HEK293 (cell line): Measurements from ENCODE around the gene PEAR1.

Source experiments
- CTCF ChIA-PET: fragments of 350-600 bp; formaldehyde crosslinking; extraction: SDS; loops from one replicate; lab custom pipeline; 2021; ENCODE audit warnings: antibody characterized with exemption; lab: Yijun Ruan, JAX
- POLR2A ChIA-PET: fragments of 300-600 bp; formaldehyde crosslinking; extraction: SDS; loops from one replicate; lab custom pipeline; 2020; ENCODE audit warnings: antibody characterized with exemption, inconsistent platforms; lab: Yijun Ruan, JAX
- H3K27ac ChIP-seq: fragments of 200-500 bp; sonication (Bioruptor generic); 2 replicates; pipeline ENCODE4 v1.5.1; 2014; ENCODE audit warnings: low read depth, low read length, control low read depth, inconsistent platforms; ENCODE audit errors: extremely low read depth
- H3K36me3 ChIP-seq, 2 experiments: fragments of 200-500 bp in 1 of 2; sonication (Bioruptor generic) in 1 of 2; 1 replicate in 1 of 2; 2 replicates in 1 of 2; pipeline ENCODE4 v1.5.1; 2014 to 2017; ENCODE audit warnings: inconsistent platforms in 2 of 2, low read length in 2 of 2; ENCODE audit not compliant: control insufficient read depth in 2 of 2, insufficient read depth in 1 of 2
- H3K4me1 ChIP-seq: fragments of 200-500 bp; sonication (Bioruptor generic); 2 replicates; pipeline ENCODE4 v1.5.1; 2014; ENCODE audit warnings: mild to moderate bottlenecking, low read length, inconsistent platforms; ENCODE audit not compliant: control insufficient read depth, insufficient read depth
- H3K4me3 ChIP-seq: 2 replicates; pipeline ENCODE4 v1.5.1; 2011; ENCODE audit warnings: low read depth, mild to moderate bottlenecking, control low read depth, low read length, moderate library complexity
- H3K9me3 ChIP-seq: fragments of 200-500 bp; sonication (Bioruptor generic); 2 replicates; pipeline ENCODE4 v1.5.1; 2014; ENCODE audit warnings: low read depth, low read length, inconsistent platforms; ENCODE audit not compliant: control insufficient read depth, insufficient read depth
- BCL11B ChIP-seq: fragments of 450-650 bp; formaldehyde crosslinking; IDR thresholded peaks from 2 replicates; pipeline ENCODE4 v1.5.1; 2016; ENCODE audit warnings: low read depth, missing biosample characterization, missing genetic modification characterization
- EGR2 ChIP-seq: fragments of 450-650 bp; formaldehyde crosslinking; IDR thresholded peaks from 2 replicates; pipeline ENCODE4 v1.5.1; 2016; ENCODE audit warnings: low read depth, missing biosample characterization, missing genetic modification characterization
- GLIS1 ChIP-seq: fragments of 450-650 bp; formaldehyde crosslinking; IDR thresholded peaks from 2 replicates; pipeline ENCODE4 v1.5.1; 2016; ENCODE audit warnings: missing biosample characterization, missing genetic modification characterization
- GLIS2 ChIP-seq: fragments of 450-650 bp; formaldehyde crosslinking; IDR thresholded peaks from 2 replicates; pipeline ENCODE4 v1.5.1; 2016; ENCODE audit warnings: missing biosample characterization, missing genetic modification characterization
- HOXA7 ChIP-seq: sonication (generic); formaldehyde crosslinking; IDR thresholded peaks from 2 replicates; pipeline ENCODE4 v1.8.1; 2022; ENCODE audit warnings: missing genetic modification reagents, borderline replicate concordance
- KLF1 ChIP-seq: fragments of 450-650 bp; formaldehyde crosslinking; IDR thresholded peaks from 2 replicates; pipeline ENCODE4 v1.5.1; 2016; ENCODE audit warnings: missing biosample characterization, missing genetic modification characterization
- MZF1 ChIP-seq: fragments of 450-650 bp; formaldehyde crosslinking; IDR thresholded peaks from 2 replicates; pipeline ENCODE4 v1.5.1; 2017; ENCODE audit warnings: missing biosample characterization, missing genetic modification characterization, borderline replicate concordance
- REPIN1 ChIP-seq: fragments of 450-650 bp; formaldehyde crosslinking; IDR thresholded peaks from 2 replicates; pipeline ENCODE4 v1.5.1; 2017; ENCODE audit warnings: missing biosample characterization, missing genetic modification characterization, low read depth
- SP7 ChIP-seq: fragments of 450-650 bp; formaldehyde crosslinking; IDR thresholded peaks from 2 replicates; pipeline ENCODE4 v1.5.1; 2016; ENCODE audit warnings: missing biosample characterization, missing genetic modification characterization
- WT1 ChIP-seq: fragments of 450-650 bp; formaldehyde crosslinking; IDR thresholded peaks from 2 replicates; pipeline ENCODE4 v1.5.1; 2016; ENCODE audit warnings: missing biosample characterization, missing genetic modification characterization
- ZFHX2 ChIP-seq: fragments of 450-650 bp; formaldehyde crosslinking; conservative IDR thresholded peaks from 2 replicates; pipeline ENCODE4 v1.5.1; 2016; ENCODE audit warnings: missing biosample characterization, missing genetic modification characterization
- ZNF324 ChIP-seq: fragments of 450-650 bp; formaldehyde crosslinking; IDR thresholded peaks from 2 replicates; pipeline ENCODE4 v1.5.1; 2016; ENCODE audit warnings: missing biosample characterization, missing genetic modification characterization
- ZNF341 ChIP-seq: fragments of 450-650 bp; formaldehyde crosslinking; IDR thresholded peaks from 2 replicates; pipeline ENCODE4; 2016; ENCODE audit warnings: low read depth, missing biosample characterization, missing genetic modification characterization
- ZNF521 ChIP-seq: fragments of 450-650 bp; formaldehyde crosslinking; IDR thresholded peaks from 2 replicates; pipeline ENCODE4 v1.5.1; 2017; ENCODE audit warnings: missing biosample characterization, mild to moderate bottlenecking, missing genetic modification characterization
- ZNF530 ChIP-seq: fragments of 450-650 bp; formaldehyde crosslinking; IDR thresholded peaks from 2 replicates; pipeline ENCODE4 v1.5.1; 2016; ENCODE audit warnings: low read depth, missing biosample characterization, missing genetic modification characterization
- ZNF701 ChIP-seq: fragments of 450-650 bp; formaldehyde crosslinking; IDR thresholded peaks from 2 replicates; pipeline ENCODE4 v1.5.1; 2016; ENCODE audit warnings: missing biosample characterization, missing genetic modification characterization
- TF ChIP-seq, protein P1 (sequence below): fragments of 450-650 bp; formaldehyde crosslinking; IDR thresholded peaks from 2 replicates; pipeline ENCODE4; 2016; ENCODE audit warnings: missing biosample characterization, missing genetic modification characterization
- TF ChIP-seq, protein P2 (sequence below): fragments of 450-650 bp; formaldehyde crosslinking; IDR thresholded peaks from 2 replicates; pipeline ENCODE4 v1.5.1; 2017; ENCODE audit warnings: missing biosample characterization, missing genetic modification characterization
- TF ChIP-seq, protein P3 (sequence below): fragments of 450-650 bp; formaldehyde crosslinking; IDR thresholded peaks from 2 replicates; pipeline ENCODE4 v1.5.1; 2016; ENCODE audit warnings: missing biosample characterization, missing genetic modification characterization
- TF ChIP-seq, protein P4 (sequence below): fragments of 450-650 bp; formaldehyde crosslinking; IDR thresholded peaks from 2 replicates; pipeline ENCODE4 v1.5.1; 2016; ENCODE audit warnings: missing biosample characterization, missing genetic modification characterization

Gene PEAR1

DNA sequence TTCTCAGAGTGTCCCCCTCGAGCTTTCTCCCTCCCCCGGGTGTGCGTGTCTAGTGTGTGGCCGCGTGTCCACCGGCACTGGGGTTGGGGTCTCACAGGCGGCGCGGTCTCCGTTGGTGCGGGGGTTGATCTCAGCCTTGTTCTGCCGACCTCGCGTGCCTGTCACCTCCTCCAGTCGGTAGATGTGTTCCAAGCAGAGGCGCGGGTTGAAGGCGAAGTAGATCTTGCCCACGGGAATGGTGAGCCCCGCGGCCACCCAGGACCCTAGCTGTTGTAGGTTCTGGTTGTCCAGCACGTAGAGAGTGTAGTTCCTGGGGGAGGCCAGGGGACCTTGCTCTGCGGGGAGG is 44.4 kb upstream of the PEAR1 start:
- Histone ChIP-seq H3K9me3 (no peaks in the 10 kb centered on the region), H3K36me3 (no peaks in the 10 kb centered on the region), H3K4me3 (no peak overlapping the region), H3K27ac (no peak overlapping the region), H3K4me1 (no peaks in the 10 kb centered on the region)
- CTCF ChIA-PET: interaction anchor here (0.7 to 3.3 kb wide), 3 partner anchors 10 to 38 kb away, joined by 3 to 17 read pairs (median 14); partner anchors contain the start of genes INSRR and NTRK1
- TF ChIP-seq, protein P1, sequence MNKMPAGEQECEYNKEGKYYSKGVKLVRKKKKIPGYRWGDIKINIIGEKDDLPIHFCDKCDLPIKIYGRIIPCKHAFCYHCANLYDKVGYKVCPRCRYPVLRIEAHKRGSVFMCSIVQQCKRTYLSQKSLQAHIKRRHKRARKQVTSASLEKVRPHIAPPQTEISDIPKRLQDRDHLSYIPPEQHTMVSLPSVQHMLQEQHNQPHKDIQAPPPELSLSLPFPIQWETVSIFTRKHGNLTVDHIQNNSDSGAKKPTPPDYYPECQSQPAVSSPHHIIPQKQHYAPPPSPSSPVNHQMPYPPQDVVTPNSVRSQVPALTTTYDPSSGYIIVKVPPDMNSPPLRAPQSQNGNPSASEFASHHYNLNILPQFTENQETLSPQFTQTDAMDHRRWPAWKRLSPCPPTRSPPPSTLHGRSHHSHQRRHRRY (tag by site-specific recombination): no peak
- POLR2A ChIA-PET: interaction anchor here (1.3 kb wide), 1 partner anchor 121 kb away, joined by 3 read pairs; the partner anchor contains the start of genes ISG20L2 and METTL25B

DNA sequence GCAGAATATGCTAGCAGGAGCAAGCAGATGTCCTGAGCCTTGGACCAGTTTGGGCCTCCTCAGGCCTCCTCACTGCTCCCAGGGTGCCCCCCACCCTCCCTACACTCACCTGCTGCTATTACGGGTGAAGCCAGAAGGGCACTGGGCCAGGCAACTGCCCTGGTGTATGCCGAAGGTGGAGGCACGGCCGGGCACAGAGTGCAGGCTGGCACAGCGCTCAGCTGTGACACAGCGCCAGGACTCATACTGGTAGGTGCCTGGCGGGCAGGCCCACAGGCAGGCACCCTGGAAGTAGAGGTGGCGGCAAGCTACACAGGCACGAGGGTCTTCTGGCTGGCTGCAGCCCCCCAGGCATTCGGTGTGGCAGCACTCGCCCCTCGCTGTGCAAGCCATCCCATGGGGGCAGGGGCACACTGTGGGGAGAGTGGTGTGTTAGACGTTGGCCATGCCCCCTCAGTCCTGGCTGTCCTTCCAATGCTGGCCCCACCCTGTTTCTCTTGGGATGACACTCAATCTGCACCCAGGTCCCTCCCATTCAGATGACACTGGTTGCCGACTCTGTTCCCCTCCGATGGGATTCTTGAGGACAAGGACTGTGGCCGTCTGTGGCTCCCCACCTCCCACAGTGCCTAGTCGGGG is 41.6 kb upstream of the PEAR1 start:
- TF ChIP-seq ZNF341 (tag by site-specific recombination) (0 out of 2 replicates have a peak, but pooled peaks have one; percentile 18), HOXA7 (CRISPR knock-in tag) (no peak)
- TF ChIP-seq, protein P2, sequence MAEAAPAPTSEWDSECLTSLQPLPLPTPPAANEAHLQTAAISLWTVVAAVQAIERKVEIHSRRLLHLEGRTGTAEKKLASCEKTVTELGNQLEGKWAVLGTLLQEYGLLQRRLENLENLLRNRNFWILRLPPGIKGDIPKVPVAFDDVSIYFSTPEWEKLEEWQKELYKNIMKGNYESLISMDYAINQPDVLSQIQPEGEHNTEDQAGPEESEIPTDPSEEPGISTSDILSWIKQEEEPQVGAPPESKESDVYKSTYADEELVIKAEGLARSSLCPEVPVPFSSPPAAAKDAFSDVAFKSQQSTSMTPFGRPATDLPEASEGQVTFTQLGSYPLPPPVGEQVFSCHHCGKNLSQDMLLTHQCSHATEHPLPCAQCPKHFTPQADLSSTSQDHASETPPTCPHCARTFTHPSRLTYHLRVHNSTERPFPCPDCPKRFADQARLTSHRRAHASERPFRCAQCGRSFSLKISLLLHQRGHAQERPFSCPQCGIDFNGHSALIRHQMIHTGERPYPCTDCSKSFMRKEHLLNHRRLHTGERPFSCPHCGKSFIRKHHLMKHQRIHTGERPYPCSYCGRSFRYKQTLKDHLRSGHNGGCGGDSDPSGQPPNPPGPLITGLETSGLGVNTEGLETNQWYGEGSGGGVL (tag by site-specific recombination): no peak
- Histone ChIP-seq H3K4me1 (no peaks in the 10 kb centered on the region), H3K4me3 (no peak overlapping the region), H3K36me3 (no peaks in the 10 kb centered on the region), H3K9me3 (no peaks in the 10 kb centered on the region), H3K27ac (no peak overlapping the region)
- ChIA-PET CTCF (interaction anchor here (0.6 to 3.4 kb wide), 2 partner anchors 14 to 40 kb away, joined by 4 to 19 read pairs; no protein-coding TSS in a partner anchor), POLR2A (no interaction called here)

DNA sequence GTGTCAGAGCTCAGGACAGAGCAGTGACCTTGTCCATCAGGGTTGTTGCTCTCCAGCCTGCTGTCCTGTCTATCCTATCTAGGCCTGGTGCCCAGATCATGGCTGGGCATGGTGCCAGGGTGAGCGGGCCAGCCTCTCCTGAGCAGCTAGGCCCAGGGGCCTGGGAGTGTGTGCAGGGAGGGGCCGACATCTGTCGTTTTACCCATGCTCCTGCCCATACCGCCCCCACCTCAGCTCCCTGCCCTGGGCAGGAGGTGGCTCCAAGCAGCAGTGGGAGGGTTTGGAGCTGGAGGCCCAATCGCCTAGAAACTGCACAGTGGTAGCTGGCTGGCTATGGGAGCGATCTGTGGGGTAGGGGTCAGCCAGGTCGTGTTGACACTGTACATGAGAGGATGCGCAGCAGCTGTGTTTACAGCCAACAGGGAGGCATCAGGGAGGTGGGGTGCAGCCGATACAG is 41.1 kb upstream of the PEAR1 start:
- no peak overlapping the region for H3K27ac ChIP-seq
- H3K4me1 ChIP-seq: no peaks in the 10 kb centered on the region
- H3K36me3 ChIP-seq: no peaks in the 10 kb centered on the region
- no peaks in the 10 kb centered on the region for H3K9me3 ChIP-seq
- ChIA-PET CTCF (interaction anchor here (0.6 to 3.4 kb wide), 2 partner anchors 14 to 40 kb away, joined by 4 to 19 read pairs; no protein-coding TSS in a partner anchor), POLR2A (interaction anchor here (0.6 kb wide), 1 partner anchor 80 kb away, joined by 3 read pairs; no protein-coding TSS in a partner anchor)
- H3K4me3 ChIP-seq: no peak overlapping the region
- no peak for TF ChIP-seq ZNF341 (tag by site-specific recombination)
- TF ChIP-seq WT1 (tag by site-specific recombination): peak; percentile 58; the same call in 1 of the 2 replicates
- TF ChIP-seq EGR2 (tag by site-specific recombination): peak; percentile 67
- TF ChIP-seq KLF1 (tag by site-specific recombination): peak; percentile 62
- no peak for TF ChIP-seq BCL11B
- TF ChIP-seq SP7 (tag by site-specific recombination): 0 out of 2 replicates have a peak, but pooled peaks have one; percentile 16
- TF ChIP-seq ZNF701 (tag by site-specific recombination): no peak
- TF ChIP-seq, protein P3, sequence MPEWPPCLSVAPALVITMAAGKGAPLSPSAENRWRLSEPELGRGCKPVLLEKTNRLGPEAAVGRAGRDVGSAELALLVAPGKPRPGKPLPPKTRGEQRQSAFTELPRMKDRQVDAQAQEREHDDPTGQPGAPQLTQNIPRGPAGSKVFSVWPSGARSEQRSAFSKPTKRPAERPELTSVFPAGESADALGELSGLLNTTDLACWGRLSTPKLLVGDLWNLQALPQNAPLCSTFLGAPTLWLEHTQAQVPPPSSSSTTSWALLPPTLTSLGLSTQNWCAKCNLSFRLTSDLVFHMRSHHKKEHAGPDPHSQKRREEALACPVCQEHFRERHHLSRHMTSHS (tag by site-specific recombination): no peak
- TF ChIP-seq ZNF324 (tag by site-specific recombination): no peak
- no peak for TF ChIP-seq MZF1 (tag by site-specific recombination)
- 0 out of 2 replicates have a peak, but pooled peaks have one; percentile 14 for TF ChIP-seq GLIS2 (tag by site-specific recombination)
- TF ChIP-seq GLIS1 (tag by site-specific recombination): peak; percentile 96
- no peak for TF ChIP-seq ZNF530
- TF ChIP-seq, protein P4, sequence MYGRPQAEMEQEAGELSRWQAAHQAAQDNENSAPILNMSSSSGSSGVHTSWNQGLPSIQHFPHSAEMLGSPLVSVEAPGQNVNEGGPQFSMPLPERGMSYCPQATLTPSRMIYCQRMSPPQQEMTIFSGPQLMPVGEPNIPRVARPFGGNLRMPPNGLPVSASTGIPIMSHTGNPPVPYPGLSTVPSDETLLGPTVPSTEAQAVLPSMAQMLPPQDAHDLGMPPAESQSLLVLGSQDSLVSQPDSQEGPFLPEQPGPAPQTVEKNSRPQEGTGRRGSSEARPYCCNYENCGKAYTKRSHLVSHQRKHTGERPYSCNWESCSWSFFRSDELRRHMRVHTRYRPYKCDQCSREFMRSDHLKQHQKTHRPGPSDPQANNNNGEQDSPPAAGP: peak; percentile 83
- peak; percentile 65 for TF ChIP-seq ZFHX2 (tag by site-specific recombination)
- no peak for TF ChIP-seq ZNF521 (tag by site-specific recombination)
- no peak for TF ChIP-seq REPIN1 (tag by site-specific recombination)
